Epithelial cell of prostate (primary cell): ENCODE measurements around the gene FBXL16.

ENCODE experiments used
- DNase-seq: peaks from one replicate; pipeline ENCODE4 v3.0.0-alpha.2; 2011; ENCODE audit warnings: low read depth, low spot score
- H3K27ac ChIP-seq: fragments of 450-650 bp; 2 replicates; pipeline ENCODE4 v1.5.1; 2017; ENCODE audit warnings: mild to moderate bottlenecking

Gene FBXL16

GRCh38 chr16:679814-680624 is 25.6 kb downstream of the FBXL16 start, which contains the start of gene STUB1:
TSS of gene STUB1 (plus strand) at chr16:680410. CDS start at chr16:680526, 116 bp downstream.
- peak; percentile 20 for DNase-seq
- peak within 1 kb of the TSS; percentile 84 for H3K27ac ChIP-seq

GRCh38 chr16:678858-679813 is 26.5 kb downstream of the FBXL16 start:
- no peak for DNase-seq
- H3K27ac ChIP-seq, result peak overlapping the region; percentile 84

- H3K27ac ChIP-seq, result no peak overlapping the region
These were observed 27.3 kb downstream of the FBXL16 start for GRCh38 chr16:678209-678857.

GRCh38 chr16:677316-678190 is 28.0 kb downstream of the FBXL16 start:
- H3K27ac ChIP-seq, result peak overlapping the region; percentile 58
- no peak for DNase-seq

More at GRCh38 chr16:678209-678857, 27.3 kb downstream of the FBXL16 start:
- no peak for DNase-seq

GRCh38 chr16:676913-677312 is 28.7 kb downstream of the FBXL16 start:
- peak; percentile 91 for DNase-seq
- H3K27ac ChIP-seq, result peak overlapping the region; percentile 58

- peak overlapping the region; percentile 58 for H3K27ac ChIP-seq
- DNase-seq, result no peak
These were observed 29.1 kb downstream of the FBXL16 start for GRCh38 chr16:676565-676902.

- no peak for DNase-seq
- peak overlapping the region; percentile 58 for H3K27ac ChIP-seq
These were observed 29.6 kb downstream of the FBXL16 start for GRCh38 chr16:675884-676564.

GRCh38 chr16:674968-675883 is 30.4 kb downstream of the FBXL16 start, which contains the start of gene RHBDL1:
TSS of gene RHBDL1 (plus strand) at chr16:675671. CDS start at chr16:675791, 120 bp downstream.
- peak within 1 kb of the TSS; percentile 58 for H3K27ac ChIP-seq
- DNase-seq, result no peak

GRCh38 chr16:674214-674881 is 31.3 kb downstream of the FBXL16 start:
- peak overlapping the region; percentile 39 for H3K27ac ChIP-seq
- no peak for DNase-seq

GRCh38 chr16:673399-673991 is 32.1 kb downstream of the FBXL16 start:
- H3K27ac ChIP-seq, result peak overlapping the region; percentile 39
- no peak for DNase-seq

- no peak for DNase-seq
- H3K27ac ChIP-seq, result peak overlapping the region; percentile 39
These were observed 32.8 kb downstream of the FBXL16 start for GRCh38 chr16:672851-673250.

GRCh38 chr16:672371-672770 is 33.2 kb downstream of the FBXL16 start:
- no peak overlapping the region for H3K27ac ChIP-seq
- no peak for DNase-seq

GRCh38 chr16:671353-672131 is 34.1 kb downstream of the FBXL16 start:
- DNase-seq, result no peak
- H3K27ac ChIP-seq, result no peak overlapping the region

GRCh38 chr16:670485-671352 is 34.9 kb downstream of the FBXL16 start:
- no peak overlapping the region for H3K27ac ChIP-seq
- DNase-seq, result no peak

GRCh38 chr16:669666-670065 is 35.9 kb downstream of the FBXL16 start:
- no peak for DNase-seq
- no peak overlapping the region for H3K27ac ChIP-seq
